HL-60 (cell line): ENCODE results near the gene TAB2.

ENCODE experiments used
- DNase-seq, 2 experiments: peaks; one replicate each; pipeline ENCODE4 v3.0.0-alpha.2; 2010 to 2020; ENCODE audit warnings: low read depth in 1 of 2, low spot score in 1 of 2
- H3K27ac ChIP-seq: fragments of 250-450 bp; sonication (Bioruptor Pico); replicated peaks from 2 replicates; pipeline ENCODE4 v1.5.1; 2020; ENCODE audit warnings: mild to moderate bottlenecking, moderate library complexity
- H3K27me3 ChIP-seq: fragments of 250-450 bp; sonication (Bioruptor Pico); 2 replicates; pipeline ENCODE4 v1.5.1; 2021; ENCODE audit warnings: mild to moderate bottlenecking, moderate library complexity; ENCODE audit not compliant: insufficient read depth, poor library complexity, severe bottlenecking
- H3K4me3 ChIP-seq: replicated peaks from 2 replicates; pipeline ENCODE4 v1.5.1; 2011; ENCODE audit warnings: mild to moderate bottlenecking, control low read depth, low read length; ENCODE audit not compliant: insufficient read depth
- CTCF ChIP-seq: IDR thresholded peaks from one replicate; pipeline ENCODE4 v1.5.1; 2011; ENCODE audit warnings: low read length, control low read depth, inconsistent platforms; ENCODE audit not compliant: insufficient read depth
- GABPA ChIP-seq: IDR thresholded peaks from 2 replicates; pipeline ENCODE4 v1.6.1; 2012; ENCODE audit warnings: low read depth
- POLR2AphosphoS5 ChIP-seq: IDR thresholded peaks from 2 replicates; pipeline ENCODE4 v1.6.1; 2012; ENCODE audit warnings: low read depth
- REST ChIP-seq: IDR thresholded peaks from 2 replicates; pipeline ENCODE4 v1.6.1; 2012; ENCODE audit warnings: low read depth; ENCODE audit not compliant: insufficient replicate concordance
- SPI1 ChIP-seq: IDR thresholded peaks from 2 replicates; pipeline ENCODE4 v1.6.1; 2012; ENCODE audit warnings: low read depth, mild to moderate bottlenecking, borderline replicate concordance

The TAB2 gene

GRCh38 chr6:149371154-149371553, 53.6 kb downstream of the TAB2 start:
- no peak overlapping the region for H3K4me3 ChIP-seq
- no peak for DNase-seq
- H3K27ac ChIP-seq: no peak overlapping the region
- TF ChIP-seq POLR2AphosphoS5 (no peak), CTCF (no peak), REST (no peak), GABPA (no peak), SPI1 (no peak)
- H3K27me3 ChIP-seq: no peaks in the 10 kb centered on the region

- DNase-seq: no peak
- H3K27me3 ChIP-seq: no peaks in the 10 kb centered on the region
- H3K27ac ChIP-seq: no peak overlapping the region
- TF ChIP-seq REST (no peak), CTCF (no peak), POLR2AphosphoS5 (no peak), SPI1 (no peak), GABPA (no peak)
- no peak overlapping the region for H3K4me3 ChIP-seq
Measured at GRCh38 chr6:149372062-149372461, 54.5 kb downstream of the TAB2 start.

GRCh38 chr6:149373511-149373910, 56.0 kb downstream of the TAB2 start:
- TF ChIP-seq CTCF (no peak), REST (no peak), POLR2AphosphoS5 (no peak), SPI1 (no peak), GABPA (no peak)
- DNase-seq: no peak
- Histone ChIP-seq H3K27ac (no peak overlapping the region), H3K27me3 (no peaks in the 10 kb centered on the region), H3K4me3 (no peak overlapping the region)
